Esophagus squamous epithelium (tissue), 4 donors: Measurements from ENCODE around the gene CCDC201.
"Not testable (repeated sequence)": the region's sequence is repeated elsewhere in the genome, so short reads cannot be mapped to it uniquely, and the experiment has no call there.

ENCODE experiments used
- CTCF ChIP-seq, 6 experiments: fragments of 450-650 bp in 4 of 6; fragments of 200-600 bp in 2 of 6; sonication (generic) in 2 of 6; IDR thresholded peaks; one replicate each; pipeline ENCODE4 v1.5.1; 2016 to 2019; ENCODE audit warnings: antibody characterized with exemption in 6 of 6, mild to moderate bottlenecking in 4 of 6, moderate library complexity in 4 of 6
- POLR2A ChIP-seq, 4 donors: fragments of 450-650 bp; IDR thresholded peaks; one replicate each; pipeline ENCODE4 v1.6.1; 2017; ENCODE audit warnings: antibody characterized with exemption in 4 of 4, mild to moderate bottlenecking in 4 of 4, moderate library complexity in 3 of 4

GRCh38 chr7:45829846-45830245, 43.0 kb downstream of the CCDC201 start:
- TF ChIP-seq CTCF, POLR2A (IDR thresholded peaks at IDR 0.05): not testable (repeated sequence)
